NCI-H2196 treated with DMSO at 0.1 percent for 48 hours (cell line): ENCODE data around the gene CD68.
"Not testable (repeated sequence)": the region's sequence is repeated elsewhere in the genome, so short reads cannot be mapped to it uniquely, and the experiment has no call there.

Source experiments
- DNase-seq: peaks from one replicate; lab custom pipeline; 2025; ENCODE audit not compliant: unreplicated experiment; lab: John Stamatoyannopoulos, UW

CD68 gene

GRCh38 chr17:7613769-7614424, 34.5 kb downstream of the CD68 start:
- no peak for DNase-seq

GRCh38 chr17:7614425-7615264, 35.2 kb downstream of the CD68 start, which contains the start of gene FXR2:
Gene FXR2, minus strand, starts transcription at chr17:7614897. Its CDS starts 365 bp downstream, at chr17:7614532.
- DNase-seq: peak; percentile 93

- DNase-seq: no peak
These were observed 35.9 kb downstream of the CD68 start for GRCh38 chr17:7615265-7615747.

- no peak for DNase-seq
These were observed 39.2 kb downstream of the CD68 start for GRCh38 chr17:7618608-7619007.

- no peak for DNase-seq
These were observed 41.4 kb downstream of the CD68 start for GRCh38 chr17:7620835-7621234.

- DNase-seq: no peak
These were observed 44.2 kb downstream of the CD68 start for GRCh38 chr17:7623661-7624060.

- DNase-seq: not testable (repeated sequence)
These were observed 46.3 kb downstream of the CD68 start for GRCh38 chr17:7625749-7626148.

GRCh38 chr17:7626307-7626706, 46.9 kb downstream of the CD68 start:
- DNase-seq: no peak

- DNase-seq: no peak
These were observed 47.5 kb downstream of the CD68 start for GRCh38 chr17:7626956-7627249.

GRCh38 chr17:7627250-7628121, 48.0 kb downstream of the CD68 start, which contains the start of gene SAT2:
Gene SAT2, minus strand, starts transcription at chr17:7627821. Its CDS starts 186 bp downstream, at chr17:7627635.
- DNase-seq: peak; percentile 30

GRCh38 chr17:7629939-7630571, 50.6 kb downstream of the CD68 start, which contains the start of gene SHBG:
Gene SHBG, plus strand, starts transcription at chr17:7630135. Its CDS starts 38 bp downstream, at chr17:7630173.
- no peak for DNase-seq
